Stimulated activated CD8-positive, alpha-beta memory T cell treated with anti-CD3 and anti-CD28 coated beads, Interleukin-15, amount 100 ng/mL, for 1 hour (primary cell): ENCODE data around the gene MRPS6.

Experiments used
- DNase-seq: peaks from one replicate; pipeline ENCODE4 v3.0.0-alpha.2; 2020; ENCODE audit warnings: low read depth

Gene MRPS6

GRCh38 chr21:34100790-34101189 lies 27.4 kb downstream of the MRPS6 start:
- DNase-seq, result no peak

DNA sequence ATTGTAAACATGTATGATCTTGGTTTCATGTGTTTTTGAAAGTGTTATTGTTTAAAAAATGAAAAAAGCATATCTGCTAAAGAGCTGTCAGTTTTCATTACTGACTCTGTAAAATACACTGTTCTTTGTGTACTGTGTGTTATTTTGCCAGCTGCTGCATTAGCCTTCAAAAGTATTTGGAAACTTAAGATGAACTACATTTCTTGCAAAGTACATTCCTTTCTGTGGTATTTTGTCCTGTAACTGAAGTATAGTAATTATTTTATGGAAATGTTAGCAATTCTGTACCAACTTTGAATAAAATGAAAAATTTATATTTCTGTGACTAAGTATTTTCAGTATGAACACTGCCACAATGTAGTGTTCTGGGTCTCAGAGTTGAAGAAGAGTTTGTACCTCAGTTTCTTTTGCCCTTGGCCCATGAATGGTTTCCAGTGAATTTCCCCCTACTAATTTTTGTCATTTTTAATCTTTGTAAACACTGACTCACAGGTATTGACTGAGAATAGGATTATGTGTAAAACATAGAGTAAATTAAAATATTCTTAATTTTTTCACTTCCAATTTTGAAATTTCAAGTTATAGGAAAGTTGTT lies 32.7 kb downstream of the MRPS6 start:
- no peak for DNase-seq

GRCh38 chr21:34107606-34108005 lies 34.2 kb downstream of the MRPS6 start:
- no peak for DNase-seq

GRCh38 chr21:34109075-34109474 lies 35.7 kb downstream of the MRPS6 start:
- no peak for DNase-seq

- no peak for DNase-seq
Observed at GRCh38 chr21:34110594-34111202, 37.3 kb downstream of the MRPS6 start.

DNA sequence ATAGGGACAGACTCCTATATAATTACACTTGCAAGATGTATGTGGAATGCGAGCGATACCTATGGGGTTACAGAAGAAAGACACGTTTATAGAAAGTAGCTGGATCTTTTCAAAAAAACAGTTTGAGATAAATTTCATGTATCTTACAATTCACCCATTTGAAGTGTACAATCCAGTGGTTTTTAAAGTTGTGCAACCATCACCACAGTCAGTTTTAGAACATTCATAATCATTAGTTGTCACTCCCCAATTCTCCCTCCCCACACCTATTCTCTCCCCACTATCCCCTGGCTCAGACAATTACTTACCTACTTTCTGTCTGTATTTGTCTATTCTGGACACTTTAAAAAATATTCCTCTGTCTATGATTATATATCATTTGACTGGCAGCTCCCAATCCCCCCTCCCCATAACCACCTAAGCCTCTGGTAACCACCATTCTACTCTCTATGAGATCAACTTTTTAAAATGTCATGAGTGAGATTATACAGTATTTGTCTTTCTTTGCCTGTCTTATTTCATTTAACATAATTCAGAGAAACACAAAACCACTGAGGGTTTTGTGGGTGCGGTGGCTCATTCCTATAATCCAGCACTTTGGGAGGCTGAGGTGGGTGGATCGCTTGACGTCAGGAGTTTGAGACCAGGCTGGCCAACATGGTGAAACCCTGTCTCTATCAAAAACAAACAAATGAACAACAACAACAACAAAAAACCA lies 39.1 kb downstream of the MRPS6 start:
- no peak for DNase-seq

DNA sequence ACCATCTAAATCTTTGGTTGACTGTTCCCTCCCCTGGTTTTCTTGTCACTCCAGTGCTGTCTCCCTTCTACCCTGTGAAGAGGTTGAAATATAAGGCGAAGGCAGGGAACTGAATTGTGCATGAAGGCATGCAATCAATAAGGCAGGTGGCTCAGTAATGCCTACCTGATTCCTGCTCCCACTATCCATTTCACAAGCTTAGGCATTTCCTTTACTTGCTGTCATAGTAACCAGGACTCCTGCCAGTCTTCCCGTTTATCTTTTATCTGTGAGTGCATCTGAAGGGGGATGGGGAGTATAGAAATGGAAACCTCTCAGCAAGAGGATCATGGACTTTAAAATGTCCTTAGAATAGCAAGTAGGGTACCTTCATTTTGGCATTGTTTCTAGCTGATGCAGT lies 40.5 kb downstream of the MRPS6 start:
- DNase-seq, result no peak

- DNase-seq, result no peak
Observed at GRCh38 chr21:34115160-34115559, 41.8 kb downstream of the MRPS6 start.

GRCh38 chr21:34116569-34116968 lies 43.2 kb downstream of the MRPS6 start:
- DNase-seq, result no peak

DNA sequence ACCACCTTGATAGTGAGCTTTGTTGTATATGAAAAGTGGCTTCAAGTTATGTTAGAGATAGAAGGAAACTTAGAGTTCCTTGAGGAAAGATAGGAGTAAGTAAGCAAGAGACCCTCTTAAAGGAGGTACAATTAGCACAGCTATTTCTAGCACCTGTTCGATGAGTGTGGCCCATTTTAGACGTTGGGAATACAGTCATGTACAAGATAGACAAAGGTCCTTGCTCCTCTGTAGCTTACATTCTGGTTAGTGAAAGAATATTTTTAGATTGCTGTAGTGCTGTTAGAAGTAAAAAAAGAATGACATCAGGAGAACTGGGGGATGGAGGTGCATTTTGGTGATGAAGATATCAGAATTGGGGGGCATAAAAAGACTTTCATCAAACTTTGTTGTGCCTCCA lies 47.5 kb downstream of the MRPS6 start:
- no peak for DNase-seq

DNA sequence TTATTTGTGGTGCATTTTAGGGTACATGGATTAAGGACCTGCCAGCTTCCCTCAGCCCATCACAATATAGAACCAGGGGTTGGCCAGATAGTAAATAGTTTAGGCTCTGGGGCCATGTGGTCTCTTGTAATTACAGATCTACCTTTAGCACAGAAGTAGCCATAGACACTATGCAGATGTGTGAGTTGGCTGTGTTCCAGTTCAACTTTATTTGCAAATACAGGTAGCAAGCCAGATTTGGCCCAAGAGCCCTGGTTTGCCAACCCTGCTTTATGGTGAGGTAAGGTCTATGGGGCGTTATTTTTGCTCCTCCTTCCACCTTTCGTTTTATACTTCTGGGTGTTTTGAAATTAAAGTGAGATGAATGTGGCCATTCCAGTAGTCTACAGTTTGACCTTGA lies 48.7 kb downstream of the MRPS6 start:
- DNase-seq, result no peak

DNA sequence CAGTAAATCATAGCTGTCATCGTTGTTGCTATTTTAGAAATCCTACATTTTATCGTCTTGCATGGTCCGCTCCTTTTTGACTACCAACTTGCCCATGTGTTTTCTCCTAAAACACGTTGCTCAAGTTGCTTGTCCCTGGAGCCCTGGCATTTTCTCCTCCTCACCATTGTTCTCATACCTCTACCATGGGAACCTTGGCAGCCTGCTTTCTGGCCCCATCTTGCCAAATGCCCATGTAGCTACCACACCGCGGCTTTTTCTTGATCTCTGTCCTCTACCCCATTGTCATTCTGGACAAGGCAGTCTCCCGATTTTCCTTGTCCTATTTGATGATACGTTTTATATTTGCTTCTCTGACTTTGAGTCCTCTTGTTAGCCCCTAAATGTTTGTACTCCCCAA lies 50.2 kb downstream of the MRPS6 start:
- no peak for DNase-seq

GRCh38 chr21:34126269-34126668 lies 52.9 kb downstream of the MRPS6 start:
- DNase-seq, result no peak

DNA sequence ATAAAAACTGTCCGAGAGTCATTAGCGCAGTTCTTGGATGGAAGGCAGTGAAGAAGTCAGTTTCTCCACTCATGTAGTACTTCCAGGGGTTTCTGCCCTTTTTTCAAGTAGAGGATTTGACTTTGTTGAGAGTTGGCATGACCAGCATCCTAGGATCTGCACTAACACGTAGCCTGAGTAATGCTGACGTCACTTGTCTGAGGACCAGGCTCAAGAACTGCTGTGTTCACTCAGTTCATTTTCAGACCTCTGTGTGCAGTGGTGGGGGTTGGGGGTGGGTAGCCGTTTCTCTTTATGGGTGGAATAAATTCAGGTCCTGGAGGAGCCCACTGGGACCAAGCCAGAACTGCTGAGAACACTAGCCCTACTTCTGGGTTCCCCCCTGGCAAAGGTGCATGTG lies 53.3 kb downstream of the MRPS6 start:
- DNase-seq, result no peak

DNA sequence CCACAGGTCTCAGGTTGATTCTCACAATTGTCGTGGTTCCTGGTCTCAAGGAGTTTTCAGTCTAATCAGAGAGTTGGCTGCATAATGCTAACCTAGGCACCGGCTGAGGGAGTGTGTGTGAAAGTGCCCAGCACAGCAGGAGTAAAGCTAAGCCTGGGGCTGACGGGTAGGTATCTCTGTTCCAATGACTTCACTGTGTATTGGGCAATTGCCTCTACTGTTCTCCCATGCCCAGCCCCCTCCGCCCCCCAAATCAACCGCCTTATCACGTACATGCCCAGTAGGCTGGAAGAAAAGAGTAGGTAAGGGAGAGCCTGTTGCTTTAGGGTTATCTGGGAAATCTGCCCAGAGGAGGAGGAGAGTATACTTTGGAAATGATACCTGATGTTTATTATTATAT lies 54.7 kb downstream of the MRPS6 start:
- DNase-seq, result no peak

- no peak for DNase-seq
Observed at GRCh38 chr21:34128674-34129038, 55.3 kb downstream of the MRPS6 start.

- DNase-seq, result peak; percentile 33
Observed at GRCh38 chr21:34129039-34129891, 55.9 kb downstream of the MRPS6 start.

GRCh38 chr21:34129901-34130715 lies 56.7 kb downstream of the MRPS6 start:
- DNase-seq, result no peak

DNA sequence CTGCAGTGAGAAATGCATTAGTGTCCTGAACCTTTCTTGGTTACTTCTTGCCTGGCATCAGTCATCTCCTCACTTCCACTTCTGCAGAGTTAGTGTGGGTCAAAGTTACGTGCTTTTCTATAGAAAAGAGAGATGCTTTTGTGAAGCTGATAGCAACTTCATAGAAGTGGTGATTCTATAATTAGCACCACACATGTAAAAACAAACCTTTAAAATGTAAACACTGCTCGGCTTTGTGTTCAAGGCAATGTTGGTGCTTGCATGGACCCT lies 57.3 kb downstream of the MRPS6 start:
- no peak for DNase-seq

DNA sequence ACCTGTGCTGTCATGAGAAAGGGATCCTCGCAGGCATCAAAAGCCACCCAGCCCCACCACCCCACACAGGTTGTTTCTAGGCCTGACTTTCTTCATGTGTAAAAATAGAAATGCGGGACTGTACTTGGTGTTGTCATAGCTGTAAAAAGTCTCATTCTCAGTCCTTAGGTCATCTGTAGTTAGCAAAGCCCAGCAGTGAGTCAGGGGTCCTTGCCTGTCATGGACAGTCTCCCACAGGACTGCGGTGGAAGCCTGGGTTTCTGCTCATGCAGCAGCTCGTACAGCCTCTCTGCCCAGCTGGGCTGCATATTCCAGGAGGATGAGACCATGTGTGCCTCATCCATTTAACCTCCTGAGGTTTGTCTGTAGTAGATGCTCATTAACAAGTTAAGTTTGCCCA lies 58.2 kb downstream of the MRPS6 start:
- no peak for DNase-seq

DNA sequence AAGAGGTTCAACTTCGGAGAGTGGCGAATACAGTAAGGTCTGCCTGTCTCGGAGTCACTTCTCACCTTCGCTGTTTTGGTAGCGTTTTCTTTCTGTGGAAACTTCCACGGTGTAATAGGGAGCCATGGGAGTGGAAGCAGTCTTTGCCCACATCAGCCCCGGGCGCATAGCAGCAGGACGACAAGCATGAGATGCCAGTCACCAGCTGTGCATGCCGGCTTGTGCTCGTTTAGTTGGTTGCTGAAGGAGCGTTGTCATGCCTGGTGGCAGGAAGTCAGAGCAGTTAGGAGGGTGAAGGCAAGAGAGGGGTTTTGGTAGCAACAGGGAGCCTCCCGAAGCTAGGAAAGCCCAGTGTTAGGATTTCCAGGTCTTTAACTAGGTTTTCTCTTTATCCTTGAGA lies 58.8 kb downstream of the MRPS6 start:
- no peak for DNase-seq

DNA sequence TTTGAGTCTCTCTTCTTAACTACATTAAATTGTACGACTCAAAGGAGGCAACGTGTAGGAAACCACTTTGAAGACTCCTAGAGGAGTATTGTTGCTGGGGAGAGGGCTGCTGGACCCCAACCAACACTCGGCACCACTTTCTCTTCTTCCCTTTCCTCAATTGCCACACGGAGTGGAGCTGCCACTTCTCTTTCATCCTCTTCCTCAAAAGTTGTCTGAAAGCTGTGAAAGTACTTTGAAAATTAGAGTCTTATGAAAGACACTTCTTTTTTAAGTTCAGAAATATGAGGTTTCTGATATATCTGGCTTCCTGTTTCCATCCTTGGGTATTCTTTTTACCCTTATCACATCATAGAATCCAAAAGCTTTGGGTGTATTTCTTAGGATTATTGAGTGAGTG lies 59.5 kb downstream of the MRPS6 start:
- DNase-seq, result no peak
